ENCODE measurements around the gene ASGR1.
"Not testable (repeated sequence)": the region's sequence is repeated elsewhere in the genome, so short reads cannot be mapped to it uniquely, and the experiment has no call there.

ASGR1 gene

GRCh38 chr17:7147772-7148171 is 31.4 kb downstream of the ASGR1 start:
- DNase-seq: peak; percentile 36

- DNase-seq: no peak
Observed at GRCh38 chr17:7146115-7146514, 33.1 kb downstream of the ASGR1 start.

GRCh38 chr17:7144213-7144612 is 35.0 kb downstream of the ASGR1 start:
- no peak for DNase-seq

GRCh38 chr17:7141824-7142223 is 37.3 kb downstream of the ASGR1 start:
- DNase-seq: no peak

- no peak for DNase-seq
Observed at GRCh38 chr17:7139400-7139799, 39.8 kb downstream of the ASGR1 start.

GRCh38 chr17:7138800-7139381 is 40.3 kb downstream of the ASGR1 start:
- DNase-seq: no peak

GRCh38 chr17:7137171-7137943 is 41.8 kb downstream of the ASGR1 start:
- peak; percentile 15 for DNase-seq

- peak; percentile 68 for DNase-seq
Observed at GRCh38 chr17:7136266-7136877, 42.8 kb downstream of the ASGR1 start.

- no peak for DNase-seq
Observed at GRCh38 chr17:7133916-7134315, 45.3 kb downstream of the ASGR1 start.

GRCh38 chr17:7133424-7133823 is 45.7 kb downstream of the ASGR1 start:
- DNase-seq: peak; percentile 32

- peak; percentile 54 for DNase-seq
Observed at GRCh38 chr17:7132511-7133094, 46.6 kb downstream of the ASGR1 start.

- no peak for DNase-seq
Observed at GRCh38 chr17:7131423-7131791, 47.8 kb downstream of the ASGR1 start.

GRCh38 chr17:7130621-7131422 is 48.3 kb downstream of the ASGR1 start:
- no peak for DNase-seq

GRCh38 chr17:7129311-7129710 is 49.9 kb downstream of the ASGR1 start:
- no peak for DNase-seq

- DNase-seq: no peak
Observed at GRCh38 chr17:7128160-7128559, 51.0 kb downstream of the ASGR1 start.

GRCh38 chr17:7127501-7127900 is 51.7 kb downstream of the ASGR1 start:
- DNase-seq: not testable (repeated sequence)

- DNase-seq: not testable (repeated sequence)
Observed at GRCh38 chr17:7126386-7126785, 52.8 kb downstream of the ASGR1 start.

- DNase-seq: no peak
Observed at GRCh38 chr17:7124923-7125322, 54.2 kb downstream of the ASGR1 start.

- no peak for DNase-seq
Observed at GRCh38 chr17:7123844-7124243, 55.3 kb downstream of the ASGR1 start.
